SU-DHL-6 (cell line): ENCODE measurements around the gene TRIM17.

Experiments used
- H2AFZ ChIP-seq: fragments of 200-600 bp; sonication (generic); 2 replicates; pipeline ENCODE4 v1.6.1; 2014; ENCODE audit warnings: low read depth, mild to moderate bottlenecking, moderate library complexity, mixed read lengths, antibody characterized with exemption, low read length; ENCODE audit not compliant: severe bottlenecking
- H3F3A ChIP-seq: fragments of 200-600 bp; shearing (Covaris generic); 2 replicates; pipeline ENCODE4 v1.6.0; 2016; ENCODE audit warnings: antibody characterized with exemption, mild to moderate bottlenecking; ENCODE audit not compliant: insufficient read depth
- H3K27ac ChIP-seq: fragments of 200-600 bp; sonication (generic); 2 replicates; pipeline ENCODE4 v1.5.1; 2016; ENCODE audit warnings: low read depth, mild to moderate bottlenecking, low read length, moderate library complexity, mixed read lengths
- H3K27me3 ChIP-seq: fragments of 200-600 bp; sonication (generic), shearing (Covaris generic); 2 replicates; pipeline ENCODE4 v1.6.0; 2014; ENCODE audit warnings: mild to moderate bottlenecking, low read length
- H3K36me3 ChIP-seq: fragments of 200-600 bp; sonication (generic); 2 replicates; pipeline ENCODE4 v1.6.1; 2014; ENCODE audit warnings: mild to moderate bottlenecking, low read length, mixed read lengths
- H3K4me2 ChIP-seq: fragments of 300-600, 200-600 bp; shearing (Covaris generic), sonication (generic); 2 replicates; pipeline ENCODE4 v1.6.0; 2014; ENCODE audit warnings: low read length, low read depth, mild to moderate bottlenecking; ENCODE audit not compliant: poor library complexity, severe bottlenecking
- H3K4me3 ChIP-seq: fragments of 200-600 bp; sonication (generic); 2 replicates; pipeline ENCODE4 v1.5.1; 2014; ENCODE audit warnings: antibody characterized with exemption, low read length, mild to moderate bottlenecking, mixed read lengths; ENCODE audit not compliant: insufficient read depth, poor library complexity, severe bottlenecking
- H3K79me2 ChIP-seq: fragments of 200-600 bp; sonication (generic); 2 replicates; pipeline ENCODE4 v1.6.1; 2014; ENCODE audit warnings: mild to moderate bottlenecking, low read length, moderate library complexity; ENCODE audit not compliant: insufficient read depth
- H3K9ac ChIP-seq: fragments of 200-600 bp; sonication (generic); 2 replicates; pipeline ENCODE4 v1.7.0; 2014; ENCODE audit warnings: mild to moderate bottlenecking, low read length
- H3K9me2 ChIP-seq: fragments of 200-600 bp; sonication (generic); replicated peaks from 2 replicates; pipeline ENCODE4 v1.6.1; 2014; ENCODE audit warnings: low read length; ENCODE audit not compliant: insufficient read depth
- H3K9me3 ChIP-seq: fragments of 200-600 bp; sonication (generic); 2 replicates; pipeline ENCODE4 v1.6.1; 2014; ENCODE audit warnings: low read length, mixed read lengths; ENCODE audit not compliant: insufficient read depth
- H4K20me1 ChIP-seq: fragments of 200-600 bp; sonication (generic); 2 replicates; pipeline ENCODE4 v1.6.1; 2014; ENCODE audit warnings: low read depth, mild to moderate bottlenecking, antibody characterized with exemption, low read length, moderate library complexity, mixed read lengths
- EZH2phosphoT487 ChIP-seq: fragments of 200-600 bp; sonication (generic), shearing (Covaris generic); conservative IDR thresholded peaks from 2 replicates; pipeline ENCODE4 v1.6.1; 2018; ENCODE audit warnings: mild to moderate bottlenecking, antibody characterized with exemption, low read length, moderate library complexity, mixed read lengths
- TF ChIP-seq, protein P1 (sequence below): fragments of 200-600 bp; sonication (generic); IDR thresholded peaks from one replicate; pipeline ENCODE4 v1.5.1; 2017; ENCODE audit warnings: antibody characterized with exemption, mild to moderate bottlenecking, low read length, moderate library complexity; ENCODE audit not compliant: insufficient read depth, poor library complexity, severe bottlenecking

Gene TRIM17

DNA sequence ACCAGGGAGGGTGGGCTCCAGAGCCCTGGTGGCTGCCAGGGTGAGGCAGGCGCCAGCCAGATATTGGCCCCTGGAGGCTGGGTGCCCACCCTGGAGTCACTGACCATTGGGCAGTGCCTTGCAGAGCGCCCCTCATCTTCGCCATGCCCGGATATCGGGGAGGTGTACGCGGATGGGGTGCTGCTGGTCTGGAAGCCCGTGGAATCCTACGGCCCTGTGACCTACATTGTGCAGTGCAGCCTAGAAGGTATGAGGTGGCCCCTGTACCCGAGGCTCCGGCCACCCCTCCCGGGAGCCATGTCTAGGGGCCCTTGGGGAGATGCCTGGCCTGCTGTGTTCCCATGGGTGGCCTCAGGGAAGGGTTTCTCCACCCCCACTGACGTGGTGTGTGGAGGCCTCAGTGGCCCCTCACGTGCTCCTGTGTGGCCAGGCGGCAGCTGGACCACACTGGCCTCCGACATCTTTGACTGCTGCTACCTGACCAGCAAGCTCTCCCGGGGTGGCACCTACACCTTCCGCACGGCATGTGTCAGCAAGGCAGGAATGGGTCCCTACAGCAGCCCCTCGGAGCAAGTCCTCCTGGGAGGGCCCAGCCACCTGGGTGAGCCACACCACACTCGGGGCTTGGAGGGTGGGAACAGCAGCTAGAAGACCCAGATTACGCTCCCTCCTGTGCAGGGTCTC is 40.9 kb downstream of the TRIM17 start:
- H3K79me2 ChIP-seq, result no peaks in the 10 kb centered on the region
- H3K36me3 ChIP-seq, result no peaks in the 10 kb centered on the region
- H3K4me3 ChIP-seq, result no peak overlapping the region
- TF ChIP-seq, protein P1, sequence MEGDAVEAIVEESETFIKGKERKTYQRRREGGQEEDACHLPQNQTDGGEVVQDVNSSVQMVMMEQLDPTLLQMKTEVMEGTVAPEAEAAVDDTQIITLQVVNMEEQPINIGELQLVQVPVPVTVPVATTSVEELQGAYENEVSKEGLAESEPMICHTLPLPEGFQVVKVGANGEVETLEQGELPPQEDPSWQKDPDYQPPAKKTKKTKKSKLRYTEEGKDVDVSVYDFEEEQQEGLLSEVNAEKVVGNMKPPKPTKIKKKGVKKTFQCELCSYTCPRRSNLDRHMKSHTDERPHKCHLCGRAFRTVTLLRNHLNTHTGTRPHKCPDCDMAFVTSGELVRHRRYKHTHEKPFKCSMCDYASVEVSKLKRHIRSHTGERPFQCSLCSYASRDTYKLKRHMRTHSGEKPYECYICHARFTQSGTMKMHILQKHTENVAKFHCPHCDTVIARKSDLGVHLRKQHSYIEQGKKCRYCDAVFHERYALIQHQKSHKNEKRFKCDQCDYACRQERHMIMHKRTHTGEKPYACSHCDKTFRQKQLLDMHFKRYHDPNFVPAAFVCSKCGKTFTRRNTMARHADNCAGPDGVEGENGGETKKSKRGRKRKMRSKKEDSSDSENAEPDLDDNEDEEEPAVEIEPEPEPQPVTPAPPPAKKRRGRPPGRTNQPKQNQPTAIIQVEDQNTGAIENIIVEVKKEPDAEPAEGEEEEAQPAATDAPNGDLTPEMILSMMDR, result no peak
- no peak for TF ChIP-seq EZH2phosphoT487
- no peak overlapping the region for H2AFZ ChIP-seq
- no peaks in the 10 kb centered on the region for H3K9me2 ChIP-seq
- no peaks in the 10 kb centered on the region for H3K27me3 ChIP-seq
- H3K27ac ChIP-seq, result no peak overlapping the region
- no peak overlapping the region for H3K9ac ChIP-seq
- H3K4me2 ChIP-seq, result no peak overlapping the region
- H3K9me3 ChIP-seq, result no peaks in the 10 kb centered on the region
- no peaks in the 10 kb centered on the region for H4K20me1 ChIP-seq
- no peaks in the 10 kb centered on the region for H3F3A ChIP-seq

DNA sequence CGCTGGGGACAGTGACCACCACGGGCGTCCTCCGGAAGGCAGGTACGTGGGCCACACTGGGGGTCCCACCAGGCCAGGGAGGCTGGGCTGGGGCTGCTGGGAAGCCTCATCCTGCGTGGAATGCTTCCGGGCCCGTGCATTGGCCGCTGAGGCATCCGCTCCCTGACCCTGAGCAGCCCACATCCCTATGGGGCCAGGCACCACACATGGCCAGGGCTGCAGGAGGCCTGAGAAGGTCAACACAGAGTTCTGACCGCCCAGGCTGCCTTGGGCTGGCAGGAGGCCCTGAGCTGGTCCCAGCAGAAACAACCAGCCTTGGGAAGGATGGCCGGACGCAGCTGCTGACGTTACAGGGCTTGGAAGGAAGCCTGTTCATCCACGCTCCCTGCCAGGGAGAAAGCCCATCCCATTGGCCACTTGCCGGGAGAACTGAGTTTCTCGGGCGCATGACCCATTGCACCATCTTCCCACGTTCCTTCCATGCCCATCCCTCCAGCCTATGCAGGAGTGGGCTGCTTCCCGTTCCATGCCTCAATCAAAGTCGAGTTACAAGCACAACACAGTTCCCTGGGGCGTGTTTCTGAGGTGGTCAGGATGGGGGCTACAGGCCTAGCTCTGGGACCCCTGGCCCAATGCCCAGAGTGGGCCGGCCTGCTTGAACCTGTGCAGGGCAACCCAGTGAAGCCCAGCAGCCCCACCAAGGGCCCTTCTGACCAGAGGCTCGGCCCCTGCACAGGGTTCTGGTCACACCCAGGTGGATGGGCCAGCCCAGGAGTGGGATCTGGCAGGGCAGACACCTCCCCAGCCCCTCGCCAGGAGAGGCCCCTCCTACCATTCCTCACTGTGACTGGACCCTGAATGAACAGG is 41.7 kb downstream of the TRIM17 start:
- Histone ChIP-seq H3K27ac (no peak overlapping the region), H3K79me2 (no peaks in the 10 kb centered on the region), H3K9me2 (no peaks in the 10 kb centered on the region), H3K27me3 (no peaks in the 10 kb centered on the region), H2AFZ (no peak overlapping the region), H3K36me3 (no peaks in the 10 kb centered on the region), H3K4me3 (no peak overlapping the region), H3K9ac (no peak overlapping the region), H3F3A (no peaks in the 10 kb centered on the region), H3K4me2 (no peak overlapping the region), H4K20me1 (no peaks in the 10 kb centered on the region), H3K9me3 (no peaks in the 10 kb centered on the region)
- TF ChIP-seq, protein P1, result no peak

DNA sequence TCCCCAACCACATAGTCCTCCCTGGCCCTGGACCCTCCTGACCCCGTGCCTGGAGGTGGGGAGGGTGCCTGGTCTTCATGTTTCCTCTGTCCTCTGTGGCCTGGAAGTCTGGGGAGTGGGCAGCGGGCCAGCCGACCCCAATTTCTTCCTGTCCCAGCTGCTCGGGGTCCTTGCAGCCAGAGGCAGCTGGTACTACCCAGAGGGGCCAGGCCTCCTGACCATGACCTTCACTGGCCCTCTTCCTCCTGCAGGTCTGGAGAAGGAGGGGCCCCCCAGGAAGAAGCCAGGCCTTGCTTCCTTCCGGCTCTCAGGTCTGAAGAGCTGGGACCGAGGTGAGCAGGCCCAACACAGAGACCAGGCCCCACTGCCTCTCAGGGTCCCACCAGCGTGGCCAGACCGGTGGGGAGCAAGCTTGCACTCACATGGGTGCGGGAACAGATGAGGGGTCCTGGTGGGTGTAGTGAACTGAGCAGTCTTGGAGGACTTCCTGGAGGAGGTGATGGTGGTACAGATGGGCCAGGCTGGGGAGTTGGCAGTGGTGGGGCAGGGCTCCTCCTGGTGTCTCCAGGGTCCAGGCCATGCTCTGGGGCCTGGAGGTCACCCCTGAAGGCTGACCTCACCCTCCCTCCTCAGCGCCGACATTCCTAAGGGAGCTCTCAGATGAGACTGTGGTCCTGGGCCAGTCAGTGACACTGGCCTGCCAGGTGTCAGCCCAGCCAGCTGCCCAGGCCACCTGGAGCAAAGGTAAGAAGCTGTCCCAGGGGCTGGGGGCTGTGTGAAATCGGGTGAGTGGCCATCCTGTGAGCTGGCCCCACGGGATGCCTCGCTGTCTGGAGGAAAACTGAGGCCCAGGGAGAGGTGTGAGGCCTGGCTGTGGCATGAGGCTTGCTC is 42.7 kb downstream of the TRIM17 start:
- Histone ChIP-seq H3K4me3 (no peak overlapping the region), H3K36me3 (no peaks in the 10 kb centered on the region), H3K27ac (no peak overlapping the region), H3K9me2 (no peaks in the 10 kb centered on the region), H3K27me3 (no peaks in the 10 kb centered on the region), H3K79me2 (no peaks in the 10 kb centered on the region), H3K9me3 (no peaks in the 10 kb centered on the region), H2AFZ (no peak overlapping the region), H3F3A (no peaks in the 10 kb centered on the region), H3K9ac (no peak overlapping the region), H3K4me2 (no peak overlapping the region), H4K20me1 (no peaks in the 10 kb centered on the region)
- TF ChIP-seq, protein P1, result no peak
- no peak for TF ChIP-seq EZH2phosphoT487
